HG03354 (cell line): ENCODE results near the gene CYP2A7.
"Not testable (repeated sequence)": the region's sequence is repeated elsewhere in the genome, so short reads cannot be mapped to it uniquely, and the experiment has no call there.

Experiments
- ATAC-seq: cut with Tn5 transposase; IDR thresholded peaks from one replicate; pipeline ENCODE4 v1.9.1; 2021; ENCODE audit warnings: mild to moderate bottlenecking; ENCODE audit not compliant: unreplicated experiment, poor library complexity, severe bottlenecking

The CYP2A7 gene

GRCh38 chr19:40882062-40882461, at the start of gene CYP2A7:
CYP2A7 (minus strand) TSS chr19:40882231; CDS start chr19:40882210, 21 bp downstream.
- not testable (repeated sequence) for ATAC-seq

GRCh38 chr19:40930799-40931198, 48.8 kb upstream of the CYP2A7 start:
- ATAC-seq, result not testable (repeated sequence)

- ATAC-seq, result not testable (repeated sequence)
These were observed 47.9 kb upstream of the CYP2A7 start for GRCh38 chr19:40929942-40930341.

GRCh38 chr19:40928850-40929249, 46.8 kb upstream of the CYP2A7 start:
- no peak for ATAC-seq

- no peak for ATAC-seq
These were observed 45.5 kb upstream of the CYP2A7 start for GRCh38 chr19:40927567-40927966.

GRCh38 chr19:40926276-40926675, 44.2 kb upstream of the CYP2A7 start:
- ATAC-seq, result not testable (repeated sequence)

- ATAC-seq, result no peak
These were observed 41.9 kb upstream of the CYP2A7 start for GRCh38 chr19:40923934-40924391.

GRCh38 chr19:40922237-40923160, 40.5 kb upstream of the CYP2A7 start:
- not testable (repeated sequence) for ATAC-seq

GRCh38 chr19:40921005-40921897, 39.2 kb upstream of the CYP2A7 start:
- no peak for ATAC-seq

- no peak for ATAC-seq
These were observed 38.4 kb upstream of the CYP2A7 start for GRCh38 chr19:40920300-40921004.

GRCh38 chr19:40919530-40920299, 37.7 kb upstream of the CYP2A7 start:
- ATAC-seq, result not testable (repeated sequence)

- ATAC-seq, result not testable (repeated sequence)
These were observed 36.3 kb upstream of the CYP2A7 start for GRCh38 chr19:40918303-40918702.

- ATAC-seq, result no peak
These were observed 26.9 kb upstream of the CYP2A7 start for GRCh38 chr19:40908976-40909375.

GRCh38 chr19:40907968-40908735, 26.1 kb upstream of the CYP2A7 start:
- ATAC-seq, result no peak

- ATAC-seq, result no peak
These were observed 24.5 kb upstream of the CYP2A7 start for GRCh38 chr19:40906512-40906911.

- not testable (repeated sequence) for ATAC-seq
These were observed 22.7 kb upstream of the CYP2A7 start for GRCh38 chr19:40904673-40905156.

- not testable (repeated sequence) for ATAC-seq
These were observed 20.1 kb upstream of the CYP2A7 start for GRCh38 chr19:40901975-40902750.
